Neural progenitor cell (in vitro differentiated cells): ENCODE results near the gene THSD4.

Experiments used
- CTCF ChIP-seq: fragments of 200-600 bp; sonication (generic); IDR thresholded peaks from 2 replicates; pipeline ENCODE4 v1.5.1; 2017; ENCODE audit warnings: antibody characterized with exemption, mild to moderate bottlenecking
- EZH2 ChIP-seq: fragments of 200-600 bp; sonication (generic); IDR thresholded peaks from 2 replicates; pipeline ENCODE4 v1.6.1; 2017; ENCODE audit warnings: antibody characterized with exemption, mild to moderate bottlenecking, moderate library complexity
- EZH2phosphoT487 ChIP-seq: fragments of 200-600 bp; sonication (generic); IDR thresholded peaks from 2 replicates; pipeline ENCODE4 v1.6.1; 2017; ENCODE audit warnings: antibody characterized with exemption

- TF ChIP-seq CTCF (no peak), EZH2phosphoT487 (no peak), EZH2 (no peak)
Measured at GRCh38 chr15:71328453-71328852, 213.2 kb downstream of the THSD4 start.
